ENCODE results near the gene FAM151A. TPM values are rescaled to one million over a fixed set of nuclear protein-coding genes. Genes with fewer than 3 reads are reported as not detected.

The FAM151A gene
- total RNA-seq, 4 donors from 2014 or later: not detected

DNA sequence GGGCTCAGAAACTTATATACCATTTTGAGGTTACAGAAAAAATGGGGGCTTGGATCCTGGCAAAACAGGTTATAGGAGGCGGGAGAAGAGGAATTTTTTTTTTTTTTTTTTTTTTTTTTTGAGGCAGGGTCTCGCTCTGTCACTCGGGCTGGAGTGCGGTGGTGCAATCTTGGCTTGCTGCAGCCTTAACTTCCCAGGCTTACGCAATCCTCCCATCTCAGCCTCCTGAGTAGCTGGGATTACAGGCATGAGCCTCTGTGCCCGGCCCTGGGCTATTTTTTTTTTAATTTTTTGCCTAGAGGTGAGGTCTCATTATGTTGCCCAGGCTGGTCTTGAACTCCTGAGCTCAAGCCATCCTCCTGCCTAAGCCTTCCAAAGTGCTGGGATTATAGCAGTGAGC, 43.0 kb upstream of the FAM151A start:
- Histone ChIP-seq H3K27me3 (no peaks in the 10 kb centered on the region), H3K36me3 (no peaks in the 10 kb centered on the region), H3K4me1 (no peaks in the 10 kb centered on the region), H3K4me3 (no peak overlapping the region), H3K9me3 (no peaks in the 10 kb centered on the region), H3K27ac (no peak overlapping the region)
- DNase-seq (no peak), ATAC-seq (no peak)
- TF ChIP-seq POLR2A (IDR thresholded peaks at IDR 0.05) (no peak), CTCF (IDR thresholded peaks at IDR 0.05 in 4 of 5, conservative IDR thresholded peaks at IDR 0.05 in 1 of 5) (no peak)
- intact Hi-C loops (cut with DNase I; ENCODE audit: low total_unique reads): no loop called here
- in situ Hi-C loops (cut with MboI; ENCODE audit: low sequenced_read_pairs in 4 of 4): no loop called here

DNA sequence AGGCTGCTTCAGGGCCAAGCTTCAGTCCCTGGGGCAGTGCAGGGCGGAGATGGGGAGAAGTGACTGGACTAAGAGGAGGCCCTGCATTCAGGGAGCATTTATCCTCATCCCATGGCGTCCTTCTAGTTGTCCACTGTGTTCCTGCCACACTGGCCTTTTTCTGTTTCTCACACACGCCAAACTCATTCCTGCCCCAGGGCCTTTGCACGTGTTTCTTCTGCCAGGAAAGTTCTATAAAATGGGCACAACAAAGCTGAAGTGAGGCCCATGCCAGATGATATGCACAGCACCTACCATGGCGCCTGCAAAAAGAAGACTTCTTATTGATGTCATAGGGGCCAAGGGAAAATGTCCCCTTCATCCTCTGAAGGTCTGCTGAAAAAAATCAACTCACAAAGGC, 42.5 kb upstream of the FAM151A start:
- H3K36me3 ChIP-seq: no peaks in the 10 kb centered on the region
- H3K27me3 ChIP-seq: no peaks in the 10 kb centered on the region
- intact Hi-C loops (cut with DNase I; ENCODE audit: low total_unique reads) (no loop called here), in situ Hi-C loops (cut with MboI; ENCODE audit: low sequenced_read_pairs in 4 of 4) (no loop called here)
- no peak overlapping the region for H3K27ac ChIP-seq
- DNase-seq (no peak), ATAC-seq (no peak)
- no peak overlapping the region for H3K4me3 ChIP-seq
- H3K9me3 ChIP-seq: no peaks in the 10 kb centered on the region
- TF ChIP-seq POLR2A (IDR thresholded peaks at IDR 0.05): no peak
- no peak for TF ChIP-seq CTCF (IDR thresholded peaks at IDR 0.05 in 4 of 5, conservative IDR thresholded peaks at IDR 0.05 in 1 of 5)
- no peaks in the 10 kb centered on the region for H3K4me1 ChIP-seq

GRCh38 chr1:54664364-54664763, 41.0 kb upstream of the FAM151A start:
- Histone ChIP-seq H3K4me1 (no peaks in the 10 kb centered on the region), H3K36me3 (no peaks in the 10 kb centered on the region), H3K9me3 (no peaks in the 10 kb centered on the region), H3K27ac (no peak overlapping the region), H3K27me3 (no peaks in the 10 kb centered on the region), H3K4me3 (no peak overlapping the region)
- DNase-seq (no peak), ATAC-seq (no peak)
- in situ Hi-C loops (cut with MboI; ENCODE audit: low sequenced_read_pairs in 4 of 4): no loop called here
- intact Hi-C loops (cut with DNase I; ENCODE audit: low total_unique reads): no loop called here
- TF ChIP-seq CTCF (IDR thresholded peaks at IDR 0.05 in 4 of 5, conservative IDR thresholded peaks at IDR 0.05 in 1 of 5) (no peak), POLR2A (IDR thresholded peaks at IDR 0.05) (no peak)

DNA sequence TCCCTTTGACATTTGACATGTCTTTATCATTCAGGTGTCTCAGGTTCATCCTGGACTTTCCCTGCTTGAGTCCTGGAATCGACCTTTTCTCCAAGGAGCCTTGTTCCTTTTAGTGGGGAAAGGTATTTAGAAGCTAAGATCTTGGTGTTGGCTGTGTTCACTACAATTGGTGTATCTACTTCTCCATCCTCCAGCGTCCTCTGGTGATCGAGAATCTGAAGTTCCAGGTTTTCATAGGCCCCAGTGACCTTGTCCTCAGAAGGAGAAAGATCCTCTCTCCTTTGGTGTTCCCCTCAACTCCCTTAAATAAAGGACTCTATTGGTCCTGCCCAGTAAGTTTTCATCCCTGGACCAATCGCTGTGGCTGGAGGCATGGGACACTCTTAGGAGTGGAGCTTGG, 40.4 kb upstream of the FAM151A start:
- Histone ChIP-seq H3K27ac (no peak overlapping the region), H3K4me1 (no peaks in the 10 kb centered on the region), H3K36me3 (no peaks in the 10 kb centered on the region), H3K4me3 (no peak overlapping the region), H3K27me3 (no peaks in the 10 kb centered on the region), H3K9me3 (no peaks in the 10 kb centered on the region)
- ATAC-seq: no peak
- no peak for DNase-seq
- intact Hi-C loops (cut with DNase I; ENCODE audit: low total_unique reads) (no loop called here), in situ Hi-C loops (cut with MboI; ENCODE audit: low sequenced_read_pairs in 4 of 4) (no loop called here)
- TF ChIP-seq POLR2A (IDR thresholded peaks at IDR 0.05): no peak
- TF ChIP-seq CTCF (IDR thresholded peaks at IDR 0.05 in 4 of 5, conservative IDR thresholded peaks at IDR 0.05 in 1 of 5): no peak

GRCh38 chr1:54658164-54658913, 35.0 kb upstream of the FAM151A start:
- Histone ChIP-seq H3K4me3 (no peak overlapping the region), H3K4me1 (no peaks in the 10 kb centered on the region), H3K27me3 (no peaks in the 10 kb centered on the region), H3K27ac (no peak overlapping the region), H3K9me3 (peaks cover 0 to 7% (median 0%) of the 10 kb centered on the region in 3 donors), H3K36me3 (no peaks in the 10 kb centered on the region)
- DNase-seq (no peak), ATAC-seq (no peak)
- in situ Hi-C loops (cut with MboI; ENCODE audit: low sequenced_read_pairs in 4 of 4) (no loop called here), intact Hi-C loops (cut with DNase I; ENCODE audit: low total_unique reads) (no loop called here)
- TF ChIP-seq POLR2A (IDR thresholded peaks at IDR 0.05): no peak
- TF ChIP-seq CTCF (IDR thresholded peaks at IDR 0.05 in 4 of 5, conservative IDR thresholded peaks at IDR 0.05 in 1 of 5): no peak

All from gastrocnemius medialis (tissue), 4 donors.